GM11168 (cell line): ENCODE data around the gene LCK.
"Not testable (repeated sequence)": the region's sequence is repeated elsewhere in the genome, so short reads cannot be mapped to it uniquely, and the experiment has no call there.

Experiments used
- in situ Hi-C: fragments of 300-500 bp; cut with MboI; formaldehyde crosslinking; loops from one replicate; pipeline ENCODE4 v1.12.0; 2022; ENCODE audit warnings: low sequenced_read_pairs; ENCODE audit not compliant: unreplicated experiment

The LCK gene

GRCh38 chr1:32239337-32239736 lies 11.7 kb upstream of the LCK start:
- in situ Hi-C loops = no loop called here

- in situ Hi-C loops = no loop called here
Observed at GRCh38 chr1:32239790-32240139, 11.3 kb upstream of the LCK start.

- in situ Hi-C loops = no loop called here
Observed at GRCh38 chr1:32240140-32240951, 10.7 kb upstream of the LCK start.

GRCh38 chr1:32241001-32241763 lies 9.9 kb upstream of the LCK start:
- in situ Hi-C loops = no loop called here

- in situ Hi-C loops = no loop called here
Observed at GRCh38 chr1:32242341-32242851, 8.7 kb upstream of the LCK start.

GRCh38 chr1:32246888-32247273 lies 4.2 kb upstream of the LCK start, which contains the start of gene FAM167B:
Gene FAM167B, plus strand, starts transcription at chr1:32247222. Its CDS starts 200 bp downstream, at chr1:32247422.
- in situ Hi-C loops = no loop called here

- in situ Hi-C loops = no loop called here
Observed at GRCh38 chr1:32247452-32247851, 3.6 kb upstream of the LCK start.

GRCh38 chr1:32247983-32248889 lies 2.8 kb upstream of the LCK start:
- in situ Hi-C loops = no loop called here

GRCh38 chr1:32249831-32250525 lies 1.1 kb upstream of the LCK start:
- in situ Hi-C loops = no loop called here

GRCh38 chr1:32255072-32256071 lies 4.3 kb downstream of the LCK start:
- in situ Hi-C loops = no loop called here

- in situ Hi-C loops = no loop called here
Observed at GRCh38 chr1:32256473-32257226, 5.6 kb downstream of the LCK start.

- in situ Hi-C loops = no loop called here
Observed at GRCh38 chr1:32257227-32257508, 6.1 kb downstream of the LCK start.

- in situ Hi-C loops = not testable (repeated sequence)
Observed at GRCh38 chr1:32263236-32263593, 12.2 kb downstream of the LCK start.

- in situ Hi-C loops = no loop called here
Observed at GRCh38 chr1:32263744-32264143, 12.7 kb downstream of the LCK start.

GRCh38 chr1:32265846-32266245 lies 14.8 kb downstream of the LCK start:
- in situ Hi-C loops = no loop called here

- in situ Hi-C loops = no loop called here
Observed at GRCh38 chr1:32266921-32267591, 16.0 kb downstream of the LCK start.

GRCh38 chr1:32269744-32270143 lies 18.7 kb downstream of the LCK start:
- in situ Hi-C loops = no loop called here
